GM12892 (cell line): ENCODE data around the gene DCT.
A peak's percentile ranks its signal among the peaks of the same experiment; 100 is the strongest.

ENCODE experiments used
- DNase-seq: peaks from one replicate; pipeline ENCODE4 v3.0.0; 2011; ENCODE audit not compliant: insufficient read length
- FAIRE-seq: peaks from 2 replicates; lab custom pipeline; 2011; peaks lifted over from hg19 to GRCh38; lab: Jason Lieb, UNC
- POLR2A ChIP-seq: IDR thresholded peaks from 2 replicates; pipeline ENCODE4 v1.6.1; 2011; ENCODE audit warnings: low read depth, low read length, control low read depth
- POLR2AphosphoS5 ChIP-seq: IDR thresholded peaks from 2 replicates; pipeline ENCODE4 v1.6.1; 2011; ENCODE audit warnings: low read depth, low read length, control low read depth
- TAF1 ChIP-seq: IDR thresholded peaks from 2 replicates; pipeline ENCODE4 v1.6.1; 2011; ENCODE audit warnings: low read depth, mild to moderate bottlenecking, control low read depth, low read length, borderline replicate concordance

DCT gene

DNA sequence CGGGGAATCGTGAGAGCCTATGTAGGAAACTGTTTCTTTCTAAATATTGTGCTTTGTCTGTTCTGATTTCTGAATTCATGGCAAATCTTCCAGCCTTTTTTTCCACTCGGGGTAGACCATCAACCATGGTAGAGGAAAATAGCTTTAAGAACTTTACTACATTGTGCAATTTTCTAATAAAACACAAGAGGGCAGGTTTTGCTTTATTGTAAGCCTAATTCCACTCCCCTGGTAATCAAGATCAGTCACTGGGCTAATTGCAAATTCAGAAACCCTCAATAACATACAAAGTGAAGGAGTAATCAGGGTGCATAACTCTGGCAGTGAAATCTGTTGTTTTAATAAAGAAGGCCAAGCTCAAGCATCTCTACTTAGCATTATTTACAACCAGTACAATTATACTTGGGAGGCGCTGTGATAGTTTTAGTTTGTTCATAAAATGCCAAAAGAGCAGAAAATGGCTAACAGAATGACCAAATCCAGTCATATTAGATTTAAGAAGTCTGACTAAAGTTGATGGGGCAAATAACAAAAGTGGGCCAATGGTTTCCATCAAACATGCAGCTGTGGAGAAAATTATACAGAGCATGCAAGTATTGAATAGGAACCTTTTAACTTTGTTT, 43.8 kb downstream of the DCT start:
- FAIRE-seq (peak; percentile 46), DNase-seq (no peak)
- TF ChIP-seq POLR2A (no peak), POLR2AphosphoS5 (no peak), TAF1 (no peak)

GRCh38 chr13:94433055-94433961, 46.2 kb downstream of the DCT start:
- FAIRE-seq (no peak), DNase-seq (no peak)
- TF ChIP-seq POLR2A, result no peak
- TF ChIP-seq POLR2AphosphoS5, result no peak
- TF ChIP-seq TAF1, result no peak

DNA sequence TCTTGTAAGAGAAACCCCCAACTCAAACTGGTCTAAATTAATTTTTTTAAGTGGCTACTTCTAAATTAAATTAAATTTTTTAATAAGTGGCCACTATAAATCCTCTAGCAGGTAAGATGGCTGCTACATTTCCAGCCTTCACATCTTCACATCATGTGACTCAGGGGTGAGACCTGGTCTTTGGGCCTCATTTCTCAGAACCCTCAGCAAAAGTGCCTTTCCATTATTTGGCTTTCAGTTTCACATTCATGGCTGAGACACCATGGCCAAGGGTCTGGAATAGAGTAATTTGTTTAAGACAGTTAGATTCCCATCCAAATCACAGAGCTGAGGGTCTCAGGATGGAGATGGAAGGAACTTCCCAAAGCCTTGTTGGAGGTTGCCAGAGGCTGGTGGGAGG, 47.5 kb downstream of the DCT start:
- DNase-seq (no peak), FAIRE-seq (no peak)
- no peak for TF ChIP-seq POLR2AphosphoS5

DNA sequence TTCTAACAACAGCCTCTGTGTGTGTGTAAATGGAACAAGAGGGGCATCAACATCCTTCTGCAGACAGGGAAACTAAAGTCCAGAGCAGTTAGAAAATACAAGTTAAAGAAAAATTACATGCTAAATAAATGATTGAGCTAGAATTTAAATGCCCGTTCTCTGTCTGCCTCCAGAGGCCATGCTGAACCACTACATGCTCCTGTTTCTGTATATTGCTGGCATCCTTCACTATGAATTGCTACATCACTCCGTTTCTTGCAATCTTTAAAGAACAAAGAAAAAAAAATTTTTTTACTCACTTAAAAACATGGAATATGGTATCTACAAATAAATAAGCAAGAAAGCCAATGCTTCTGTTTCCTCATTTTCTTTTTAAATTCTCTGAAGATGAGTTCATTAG, 47.9 kb downstream of the DCT start:
- DNase-seq, result no peak
- TF ChIP-seq POLR2AphosphoS5 (no peak), POLR2A (no peak), TAF1 (no peak)
- FAIRE-seq, result no peak

GRCh38 chr13:94427313-94427953, 52.0 kb downstream of the DCT start:
- DNase-seq, result no peak
- peak; percentile 9 for FAIRE-seq
- TF ChIP-seq POLR2AphosphoS5 (no peak), TAF1 (no peak), POLR2A (no peak)

- DNase-seq (no peak), FAIRE-seq (no peak)
- no peak for TF ChIP-seq POLR2A
- TF ChIP-seq POLR2AphosphoS5, result no peak
- no peak for TF ChIP-seq TAF1
Measured at GRCh38 chr13:94419925-94420305, 59.6 kb downstream of the DCT start.

DNA sequence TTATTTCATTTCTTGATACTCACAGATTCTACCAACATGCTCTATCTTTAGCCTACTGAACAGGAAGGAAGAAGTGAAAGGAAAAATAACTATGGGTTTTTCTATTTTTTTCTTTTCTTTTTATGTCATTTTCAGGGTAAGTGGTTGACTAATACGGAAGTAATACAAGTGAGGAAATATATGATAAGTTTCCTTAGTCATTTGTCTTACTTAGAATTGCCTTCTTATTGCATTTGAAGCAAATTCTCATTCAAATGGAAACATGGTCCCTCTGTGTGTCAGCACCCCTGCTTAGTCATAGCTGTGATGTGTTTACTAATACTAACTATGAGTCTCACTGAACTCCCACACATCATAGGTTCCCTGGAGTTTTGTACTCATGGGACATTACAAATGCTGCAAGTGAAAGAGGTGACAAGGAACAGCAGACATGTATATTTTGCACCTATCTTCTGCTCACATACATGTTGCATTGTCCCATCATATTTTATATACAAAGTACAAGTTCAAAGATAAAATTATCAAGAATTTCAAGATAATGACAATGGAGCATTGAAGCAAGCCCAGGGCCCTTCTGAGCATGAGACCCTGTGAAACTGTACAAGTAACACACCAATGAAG, 60.1 kb downstream of the DCT start:
- TF ChIP-seq POLR2AphosphoS5, result no peak
- DNase-seq, result no peak
- peak; percentile 5 for FAIRE-seq

GRCh38 chr13:94417294-94417693, 62.2 kb downstream of the DCT start:
- no peak for TF ChIP-seq POLR2A
- TF ChIP-seq POLR2AphosphoS5, result no peak
- TF ChIP-seq TAF1, result no peak
- DNase-seq (no peak), FAIRE-seq (no peak)

- DNase-seq (no peak), FAIRE-seq (no peak)
- TF ChIP-seq POLR2A (no peak), TAF1 (no peak), POLR2AphosphoS5 (no peak)
Measured at GRCh38 chr13:94416454-94417080, 62.9 kb downstream of the DCT start.

- no peak for FAIRE-seq
- TF ChIP-seq POLR2AphosphoS5 (no peak), TAF1 (no peak), POLR2A (no peak)
Measured at GRCh38 chr13:94415500-94416237, 63.8 kb downstream of the DCT start.

GRCh38 chr13:94414708-94415107, 64.8 kb downstream of the DCT start:
- FAIRE-seq (no peak), DNase-seq (no peak)
- TF ChIP-seq TAF1 (no peak), POLR2AphosphoS5 (no peak), POLR2A (no peak)

More at GRCh38 chr13:94415500-94416237, 63.8 kb downstream of the DCT start:
- no peak for DNase-seq
